Activated CD4-positive, alpha-beta T cell treated with anti-CD3 and anti-CD28 coated beads, Interleukin-2, Interleukin-6, amounts not matched to agents 100 ng/mL and 50 ng/mL, durations not matched to agents 16 hours and 8 hours (primary cell): Measurements from ENCODE around the gene TTI1.

Source experiments
- DNase-seq: peaks from one replicate; pipeline ENCODE4 v3.0.0-alpha.2; 2020

The TTI1 gene

GRCh38 chr20:38033330-38034107 lies at the start of gene TTI1, which contains the start of gene RPRD1B:
TSS of gene TTI1 (minus strand) at chr20:38033456. CDS start at chr20:38013816, 19,640 bp downstream.
TSS of gene RPRD1B (plus strand) at chr20:38033746. CDS start at chr20:38033948, 202 bp downstream.
- peak; percentile 94 for DNase-seq

- no peak for DNase-seq
These were observed 49.6 kb upstream of the TTI1 start for GRCh38 chr20:38082894-38083293.

- DNase-seq = no peak
These were observed 48.3 kb upstream of the TTI1 start for GRCh38 chr20:38081575-38081974.

GRCh38 chr20:38079353-38079752 lies 46.1 kb upstream of the TTI1 start:
- DNase-seq = no peak

GRCh38 chr20:38078084-38078483 lies 44.8 kb upstream of the TTI1 start:
- no peak for DNase-seq

GRCh38 chr20:38076548-38076947 lies 43.3 kb upstream of the TTI1 start:
- no peak for DNase-seq

GRCh38 chr20:38075161-38075998 lies 42.1 kb upstream of the TTI1 start:
- DNase-seq = no peak

- peak; percentile 59 for DNase-seq
These were observed 40.2 kb upstream of the TTI1 start for GRCh38 chr20:38073307-38074071.

GRCh38 chr20:38072898-38073297 lies 39.6 kb upstream of the TTI1 start:
- no peak for DNase-seq

GRCh38 chr20:38067717-38068365 lies 34.6 kb upstream of the TTI1 start:
- no peak for DNase-seq

- no peak for DNase-seq
These were observed 33.9 kb upstream of the TTI1 start for GRCh38 chr20:38066969-38067716.

GRCh38 chr20:38065764-38066375 lies 32.6 kb upstream of the TTI1 start:
- no peak for DNase-seq

GRCh38 chr20:38063911-38064530 lies 30.8 kb upstream of the TTI1 start:
- no peak for DNase-seq

GRCh38 chr20:38062890-38063289 lies 29.6 kb upstream of the TTI1 start:
- no peak for DNase-seq

- no peak for DNase-seq
These were observed 27.9 kb upstream of the TTI1 start for GRCh38 chr20:38061109-38061508.

- no peak for DNase-seq
These were observed 27.3 kb upstream of the TTI1 start for GRCh38 chr20:38060536-38060935.

GRCh38 chr20:38059832-38060231 lies 26.6 kb upstream of the TTI1 start:
- no peak for DNase-seq

- peak; percentile 82 for DNase-seq
These were observed 24.2 kb upstream of the TTI1 start for GRCh38 chr20:38057351-38057972.

- no peak for DNase-seq
These were observed 22.6 kb upstream of the TTI1 start for GRCh38 chr20:38055848-38056247.

GRCh38 chr20:38055294-38055693 lies 22.0 kb upstream of the TTI1 start:
- DNase-seq = no peak
